MV-4-11 (cell line): Measurements from ENCODE around the gene AATK.

ENCODE experiments used
- DNase-seq: peaks from one replicate; lab custom pipeline; 2025; lab: John Stamatoyannopoulos, UW

Gene AATK

GRCh38 chr17:81114351-81115093 is 51.5 kb downstream of the AATK start:
- no peak for DNase-seq

- DNase-seq, result no peak
Measured at GRCh38 chr17:81113158-81113724, 52.8 kb downstream of the AATK start.

GRCh38 chr17:81112450-81112849 is 53.6 kb downstream of the AATK start:
- no peak for DNase-seq

GRCh38 chr17:81111066-81111465 is 55.0 kb downstream of the AATK start:
- DNase-seq, result no peak

GRCh38 chr17:81110488-81111040 is 55.5 kb downstream of the AATK start:
- no peak for DNase-seq

GRCh38 chr17:81109957-81110356 is 56.1 kb downstream of the AATK start:
- no peak for DNase-seq

GRCh38 chr17:81108220-81108619 is 57.8 kb downstream of the AATK start:
- no peak for DNase-seq

GRCh38 chr17:81106716-81107115 is 59.3 kb downstream of the AATK start:
- DNase-seq, result no peak

- DNase-seq, result no peak
Measured at GRCh38 chr17:81103379-81103778, 62.6 kb downstream of the AATK start.

- DNase-seq, result no peak
Measured at GRCh38 chr17:81102869-81103268, 63.2 kb downstream of the AATK start.

GRCh38 chr17:81102352-81102751 is 63.7 kb downstream of the AATK start:
- DNase-seq, result peak; percentile 41

- DNase-seq, result peak; percentile 78
Measured at GRCh38 chr17:81101614-81102306, 64.3 kb downstream of the AATK start.

GRCh38 chr17:81100668-81101067 is 65.4 kb downstream of the AATK start:
- no peak for DNase-seq

GRCh38 chr17:81099888-81100287 is 66.1 kb downstream of the AATK start:
- DNase-seq, result no peak

- DNase-seq, result peak; percentile 76
Measured at GRCh38 chr17:81097943-81098308, 68.1 kb downstream of the AATK start.

- DNase-seq, result peak; percentile 41
Measured at GRCh38 chr17:81097134-81097942, 68.7 kb downstream of the AATK start.

GRCh38 chr17:81096741-81097133 is 69.3 kb downstream of the AATK start:
- DNase-seq, result no peak

GRCh38 chr17:81095383-81095762 is 70.6 kb downstream of the AATK start:
- peak; percentile 5 for DNase-seq

GRCh38 chr17:81094509-81095382 is 71.3 kb downstream of the AATK start:
- peak; percentile 99 for DNase-seq

- no peak for DNase-seq
Measured at GRCh38 chr17:81093619-81094508, 72.2 kb downstream of the AATK start.
